Stimulated activated naive CD8-positive, alpha-beta T cell treated with anti-CD3 and anti-CD28 coated beads, Interleukin-15, Interleukin-2, amounts not matched to agents 100 U/mL and 50 U/mL, for 24 hours (primary cell): ENCODE measurements around the gene CSTPP1.
"Not testable (repeated sequence)": the region's sequence is repeated elsewhere in the genome, so short reads cannot be mapped to it uniquely, and the experiment has no call there.

Source experiments
- ATAC-seq: fragments of 150-1000 bp; cut with Tn5 transposase; one replicate; pipeline ENCODE4 v1.10.0; 2021
- DNase-seq: peaks from one replicate; pipeline ENCODE4 v3.0.0; 2021

Gene CSTPP1

DNA sequence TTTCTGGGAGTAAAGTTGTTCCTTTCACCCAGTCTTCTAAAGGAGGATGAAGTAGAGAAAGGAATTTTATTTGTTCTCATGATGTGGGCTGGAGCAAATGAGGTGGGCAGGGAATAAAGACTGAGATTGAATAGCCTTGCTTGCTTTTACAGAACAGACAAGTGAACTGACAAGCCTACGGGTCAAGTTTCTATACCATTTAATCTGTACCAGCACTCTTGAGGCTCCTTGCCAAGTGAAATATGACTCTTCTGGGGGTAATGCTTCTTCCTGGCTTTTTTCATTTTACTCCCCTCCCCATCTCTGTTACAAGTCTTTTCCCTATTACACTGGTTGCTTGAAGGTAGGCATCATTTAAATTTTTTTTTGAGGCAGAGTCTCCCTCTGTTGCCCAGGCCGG lies 54.8 kb downstream of the CSTPP1 start:
- DNase-seq (no peak), ATAC-seq (no peak)

DNA sequence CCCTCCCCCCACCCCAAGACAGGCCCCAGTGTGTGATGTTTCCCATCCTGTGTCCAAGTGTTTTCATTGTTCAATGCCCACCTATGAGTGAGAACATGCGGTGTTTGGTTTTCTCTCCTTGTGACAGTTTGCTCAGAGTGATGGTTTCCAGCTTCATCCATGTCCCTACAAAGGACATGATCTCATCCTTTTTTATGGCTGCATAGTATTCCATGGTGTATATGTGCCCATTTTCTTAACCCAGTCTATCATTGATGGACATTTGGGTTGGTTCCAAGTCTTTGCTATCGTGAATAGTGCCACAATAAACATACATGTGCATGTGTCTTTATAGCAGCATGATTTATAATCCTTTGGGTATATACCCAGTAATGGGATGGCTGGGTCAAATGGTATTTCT lies 55.8 kb downstream of the CSTPP1 start:
- ATAC-seq, DNase-seq: not testable (repeated sequence)

DNA sequence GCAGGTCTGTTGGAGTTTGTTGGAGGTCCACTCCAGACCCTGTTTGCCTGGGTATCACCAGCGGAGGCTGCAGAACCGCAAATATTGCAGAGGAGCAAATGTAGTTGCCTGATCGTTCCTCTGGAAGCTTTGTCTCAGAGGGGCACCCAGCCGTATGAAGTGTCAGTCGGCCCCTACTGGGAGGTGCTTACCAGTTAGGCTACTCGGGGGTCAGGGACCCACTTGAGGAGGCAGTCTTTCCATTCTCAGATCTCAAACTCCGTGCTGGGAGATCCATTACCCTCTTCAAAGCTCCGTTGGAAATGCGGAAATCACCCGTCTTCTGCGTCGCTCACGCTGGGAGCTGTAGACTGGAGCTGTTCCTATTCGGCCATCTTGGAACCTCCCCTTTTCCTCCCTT lies 61.2 kb downstream of the CSTPP1 start:
- ATAC-seq, DNase-seq: not testable (repeated sequence)

DNA sequence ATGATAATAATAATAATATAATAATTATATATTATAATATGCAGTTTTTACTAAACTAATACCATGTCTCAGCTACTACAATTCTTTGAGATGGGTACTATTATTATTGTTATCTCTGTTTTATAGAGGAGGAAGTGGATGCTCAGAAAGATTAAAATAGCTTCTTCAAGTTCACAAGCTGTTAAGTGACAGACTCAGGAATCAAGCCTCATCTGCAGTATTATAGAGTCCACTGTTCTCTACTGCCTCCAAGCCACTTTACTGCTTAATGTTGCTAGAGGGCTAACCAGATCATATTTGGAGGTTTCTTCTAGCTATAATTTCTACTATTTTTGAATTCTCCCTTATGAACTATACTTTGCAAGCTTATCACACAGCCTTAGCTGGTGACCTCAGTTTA lies 62.7 kb downstream of the CSTPP1 start:
- ATAC-seq (no peak), DNase-seq (no peak)

DNA sequence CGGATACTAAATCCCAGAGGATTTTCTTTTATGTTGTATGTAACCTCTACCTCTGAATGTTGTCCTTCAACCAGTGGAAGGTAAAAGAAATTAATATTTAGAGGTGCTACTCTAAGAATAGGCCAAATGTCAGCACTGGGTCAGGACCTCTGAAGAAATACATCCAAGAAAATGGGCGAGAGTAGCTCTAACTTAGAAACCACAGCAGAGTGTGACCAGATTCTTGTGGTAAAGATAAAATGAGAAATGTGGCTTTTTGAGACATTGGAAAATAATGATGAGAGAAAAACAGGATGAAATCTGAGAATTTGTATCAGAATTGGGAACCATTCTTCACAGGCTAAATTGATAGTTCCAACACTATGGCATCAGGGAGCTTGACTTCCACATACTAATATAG lies 63.5 kb downstream of the CSTPP1 start:
- DNase-seq (no peak), ATAC-seq (no peak)

DNA sequence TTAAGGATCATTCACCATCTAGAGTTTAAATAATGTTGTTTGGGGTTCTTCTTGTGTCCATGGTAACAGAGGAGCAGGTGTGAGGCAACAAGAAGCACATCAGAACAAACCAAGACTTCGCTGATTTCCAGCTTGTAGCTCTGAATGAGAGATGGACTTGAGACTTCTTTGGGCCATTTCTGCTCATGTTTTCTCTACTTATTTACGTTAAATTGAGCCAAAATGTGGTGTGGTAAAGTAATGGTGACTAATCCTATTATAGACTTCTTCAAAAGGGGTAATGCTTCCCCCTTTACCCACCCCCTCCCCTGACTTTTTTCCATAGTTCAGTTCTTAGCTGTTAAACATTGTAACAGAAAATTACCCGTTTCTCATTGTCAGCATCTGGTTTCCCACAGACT lies 65.2 kb downstream of the CSTPP1 start:
- peak; percentile 25 for ATAC-seq

DNA sequence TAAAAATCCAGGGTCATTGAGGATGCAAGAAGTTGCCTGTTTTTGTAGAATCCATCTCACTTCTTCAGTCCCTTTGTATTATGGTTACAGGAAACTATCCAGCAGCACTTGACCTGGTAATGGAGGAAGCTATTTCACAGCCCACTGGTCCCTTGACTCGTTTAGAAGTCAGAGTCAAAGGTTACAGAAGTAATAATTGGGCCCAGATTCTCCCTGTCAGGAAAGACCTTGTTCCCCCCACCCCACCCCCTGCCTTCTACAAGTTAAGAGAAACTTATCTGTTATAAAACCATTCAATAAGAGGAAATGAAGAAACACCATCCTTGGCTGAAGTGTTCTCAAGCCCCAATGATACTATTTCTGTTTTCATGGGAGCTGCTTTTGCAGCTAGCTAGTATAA lies 65.8 kb downstream of the CSTPP1 start:
- no peak for DNase-seq
- ATAC-seq, result no peak

More for the DNA sequence above, 65.2 kb downstream of the CSTPP1 start:
- DNase-seq, result no peak

DNA sequence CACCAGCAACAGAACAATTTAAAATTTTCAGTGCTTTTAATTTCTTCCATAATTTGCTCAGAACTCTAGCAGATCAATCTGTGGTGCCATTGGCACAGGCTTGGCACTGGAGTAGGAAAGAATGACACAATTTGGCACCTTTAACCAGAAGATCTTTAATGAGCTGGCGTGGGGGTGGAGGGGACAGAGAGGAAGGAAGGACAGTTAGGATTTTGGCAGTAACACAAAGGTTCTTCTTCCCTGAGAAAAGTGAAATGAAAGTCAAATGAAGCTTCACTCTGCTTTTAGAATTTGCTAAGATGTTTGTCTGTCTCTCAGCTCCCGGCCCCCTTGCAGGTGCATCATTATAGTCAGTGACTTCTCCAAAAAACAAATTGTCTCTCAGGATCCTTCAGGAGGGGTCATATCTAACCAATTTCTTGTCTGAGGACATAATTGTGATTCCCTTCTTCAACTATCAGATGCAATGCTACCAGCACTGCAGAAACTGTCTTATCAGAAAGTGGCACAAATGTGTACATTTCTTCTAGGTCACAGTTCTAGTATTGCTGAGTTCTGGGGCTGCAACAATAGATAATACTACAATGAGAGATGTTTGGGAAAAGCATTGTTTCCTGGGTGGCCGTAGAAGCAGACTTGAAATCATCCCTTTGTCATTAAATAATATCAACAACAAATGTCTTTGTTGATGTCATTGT lies 66.8 kb downstream of the CSTPP1 start:
- ATAC-seq (peak; percentile 78), DNase-seq (peak; percentile 46)

DNA sequence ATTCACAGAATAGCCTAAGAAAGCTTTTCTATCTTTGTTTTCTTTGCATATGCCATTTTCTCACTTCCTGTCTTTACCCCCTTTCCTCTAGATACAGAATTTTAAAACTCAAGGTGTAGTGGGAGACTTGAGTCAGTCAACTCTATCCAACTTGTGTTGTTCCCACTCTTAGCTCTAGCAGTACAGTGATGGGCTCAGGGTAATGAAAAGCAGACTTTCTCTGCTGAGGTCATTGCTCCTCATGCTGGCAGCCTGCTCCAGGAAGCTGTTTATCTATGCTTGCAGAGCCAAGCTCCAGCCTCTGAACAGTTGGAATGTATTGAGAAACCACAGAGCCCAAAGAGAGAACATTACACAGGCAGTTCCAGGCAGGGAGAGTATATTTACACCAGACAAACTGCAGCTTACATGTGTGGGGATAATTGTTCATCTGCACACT lies 68.1 kb downstream of the CSTPP1 start:
- peak; percentile 40 for ATAC-seq
- DNase-seq, result no peak

DNA sequence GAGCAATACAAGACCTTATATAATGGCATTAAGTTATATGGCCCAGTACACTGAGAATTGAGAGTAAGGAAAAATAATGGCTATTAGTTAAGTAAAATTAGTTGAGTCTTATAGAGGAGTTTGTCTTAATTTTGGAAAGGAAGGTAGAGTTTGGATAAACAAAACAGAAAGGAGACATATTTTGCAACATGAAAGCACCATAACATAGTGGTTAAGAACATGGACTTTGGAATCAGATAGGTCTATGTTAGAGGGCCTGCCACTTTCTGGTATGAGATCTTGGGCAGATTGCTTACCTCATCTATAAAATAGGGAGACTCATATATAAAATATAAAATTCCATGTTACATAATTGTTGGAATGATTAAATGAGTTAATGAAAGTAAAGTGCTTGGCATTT lies 68.9 kb downstream of the CSTPP1 start:
- DNase-seq, result no peak
- no peak for ATAC-seq

DNA sequence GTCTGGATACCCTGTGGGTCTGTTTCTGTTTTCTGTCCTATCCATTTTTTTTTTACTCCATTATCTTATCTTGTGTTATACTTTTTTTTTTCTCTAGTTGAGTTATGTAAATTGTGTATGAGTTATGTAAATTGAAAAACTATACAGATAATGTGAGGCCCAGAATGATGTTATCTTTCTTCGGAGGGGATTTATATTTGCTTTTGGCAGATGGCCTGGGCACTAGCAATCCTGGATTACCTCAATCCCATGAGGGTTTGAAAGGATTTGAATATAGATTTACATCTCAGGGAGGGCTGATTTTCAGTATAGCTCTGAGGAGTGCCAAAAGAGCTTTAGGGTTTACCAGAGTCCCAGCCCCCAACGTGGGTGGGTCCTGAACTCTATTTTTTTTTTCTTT lies 71.0 kb downstream of the CSTPP1 start:
- DNase-seq, result no peak
- ATAC-seq, result no peak

DNA sequence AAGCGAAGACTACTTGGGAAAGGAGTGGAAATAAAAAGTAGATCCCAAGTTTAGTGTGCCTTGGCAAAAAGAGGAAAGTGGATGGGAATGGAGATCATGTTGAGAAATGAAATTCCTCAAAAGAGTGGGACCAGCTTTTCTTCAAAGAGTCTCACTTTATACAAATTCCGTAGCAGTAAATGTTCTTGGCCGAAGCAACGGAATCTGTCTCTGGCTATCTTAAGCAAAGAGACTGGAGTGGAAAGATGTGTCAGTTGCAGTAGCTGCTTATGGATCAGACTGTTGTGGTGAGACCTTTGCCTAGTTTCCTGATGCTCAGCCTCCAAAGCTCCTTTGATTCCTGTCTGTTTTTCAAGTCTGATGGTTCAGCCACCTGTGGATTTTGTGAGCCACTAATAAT lies 73.6 kb downstream of the CSTPP1 start:
- ATAC-seq (no peak), DNase-seq (no peak)

DNA sequence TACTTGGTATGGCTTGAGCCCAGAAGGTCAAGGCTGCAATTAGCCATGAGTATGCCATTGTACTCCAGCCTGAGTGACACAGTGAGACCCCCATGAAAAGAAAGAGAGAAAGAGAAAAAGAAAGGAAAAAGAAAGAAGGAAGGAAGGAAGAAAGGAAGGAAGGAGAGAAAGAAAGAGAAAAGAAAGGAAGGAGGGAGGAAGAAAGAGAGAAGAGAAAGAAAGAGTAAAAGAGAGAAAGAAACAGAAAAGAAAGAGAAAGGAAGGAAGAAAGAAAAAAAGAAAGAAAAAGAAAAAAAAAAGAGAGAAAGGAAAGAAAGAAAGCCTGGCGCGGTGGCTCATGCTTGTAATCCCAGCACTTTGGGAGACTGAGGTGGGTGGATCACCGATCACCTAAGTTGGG lies 77.5 kb downstream of the CSTPP1 start:
- ATAC-seq, result no peak
- DNase-seq, result no peak

DNA sequence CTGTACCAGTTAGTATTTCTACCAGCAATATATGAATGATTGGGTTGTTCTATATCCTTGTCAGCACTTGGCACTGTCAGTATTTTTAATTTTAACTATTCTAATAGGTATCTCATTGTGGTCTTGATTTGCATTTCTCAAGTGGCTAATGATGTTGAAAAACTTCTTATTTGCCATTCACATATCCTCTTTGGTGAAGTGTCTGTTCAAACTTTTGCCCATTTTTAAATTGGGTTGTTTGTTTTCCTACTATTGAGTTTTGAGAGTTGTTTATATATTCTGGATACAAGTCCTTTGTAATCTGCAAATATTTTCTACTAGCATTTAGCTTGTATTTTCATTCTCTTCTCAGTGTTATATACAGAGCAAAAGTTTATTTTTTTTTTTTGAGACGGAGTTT lies 82.1 kb downstream of the CSTPP1 start:
- ATAC-seq (no peak), DNase-seq (no peak)

DNA sequence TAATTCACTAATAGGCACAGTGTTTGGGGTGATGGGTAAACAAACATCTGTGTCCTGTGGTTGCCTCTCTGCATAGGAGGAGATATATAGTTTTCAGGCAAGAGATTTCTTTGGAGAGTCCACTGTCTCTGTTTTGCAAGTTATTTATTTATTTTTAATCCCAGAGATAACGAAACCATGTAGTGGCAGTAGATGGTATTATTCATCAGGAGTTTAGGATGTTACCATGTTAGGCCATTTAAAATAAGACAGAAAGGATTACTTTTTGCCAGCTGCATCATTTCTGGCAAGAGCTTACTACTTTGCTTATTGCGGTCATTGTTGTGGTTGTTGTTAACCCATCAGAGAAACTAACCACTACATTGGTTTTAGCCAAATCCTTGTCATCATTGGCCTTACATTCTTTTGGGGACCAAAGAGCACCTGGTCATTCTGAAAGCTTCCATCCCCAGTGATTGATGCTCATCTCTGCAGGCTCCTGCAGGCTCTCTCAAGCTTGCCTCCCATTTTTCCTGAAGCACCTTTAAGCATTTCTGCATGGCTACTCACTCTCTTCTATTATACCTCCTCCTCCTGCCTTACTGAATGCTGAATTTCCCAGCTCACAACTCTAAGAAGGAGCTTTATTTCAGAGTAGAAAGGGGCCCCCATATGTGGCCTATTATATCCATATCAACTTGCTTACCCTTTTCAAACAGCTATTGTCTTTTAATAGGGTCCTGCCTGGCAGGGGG lies 84.4 kb downstream of the CSTPP1 start:
- DNase-seq, result no peak

DNA sequence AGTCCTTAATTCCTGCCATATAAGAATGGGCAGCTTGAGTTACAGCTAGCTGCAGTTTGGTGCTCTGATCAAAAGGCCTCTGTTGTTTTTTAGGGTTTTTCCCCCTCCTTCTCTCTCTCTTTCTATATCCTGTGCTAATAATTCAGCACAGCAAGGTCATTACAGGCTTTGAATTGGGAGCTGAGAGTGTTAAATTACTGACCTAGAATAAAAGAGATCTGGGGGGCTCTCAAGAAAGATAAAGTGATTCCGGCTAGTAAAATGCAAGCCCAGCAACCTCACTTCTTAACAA lies 84.9 kb downstream of the CSTPP1 start:
- DNase-seq (no peak), ATAC-seq (no peak)

More for the DNA sequence above, 84.4 kb downstream of the CSTPP1 start:
- ATAC-seq, result no peak

DNA sequence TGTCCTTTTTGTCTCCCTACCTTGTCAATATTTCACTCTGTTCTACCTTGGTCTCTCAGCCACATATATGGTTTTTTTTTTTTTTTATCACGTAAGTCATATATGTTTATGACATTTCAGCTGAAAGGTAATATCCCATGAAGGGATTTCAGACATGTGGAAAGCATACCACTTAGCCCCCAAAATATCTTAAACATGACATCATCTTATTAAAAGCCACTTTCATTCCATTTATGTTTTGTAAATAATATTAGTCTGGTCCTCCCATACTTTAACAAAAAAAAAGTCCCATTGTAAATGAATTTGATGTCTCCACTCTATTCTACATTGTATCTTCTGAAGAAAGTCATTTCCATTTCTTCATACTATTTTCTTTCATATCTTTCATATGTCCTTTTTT lies 85.4 kb downstream of the CSTPP1 start:
- ATAC-seq (no peak), DNase-seq (no peak)

DNA sequence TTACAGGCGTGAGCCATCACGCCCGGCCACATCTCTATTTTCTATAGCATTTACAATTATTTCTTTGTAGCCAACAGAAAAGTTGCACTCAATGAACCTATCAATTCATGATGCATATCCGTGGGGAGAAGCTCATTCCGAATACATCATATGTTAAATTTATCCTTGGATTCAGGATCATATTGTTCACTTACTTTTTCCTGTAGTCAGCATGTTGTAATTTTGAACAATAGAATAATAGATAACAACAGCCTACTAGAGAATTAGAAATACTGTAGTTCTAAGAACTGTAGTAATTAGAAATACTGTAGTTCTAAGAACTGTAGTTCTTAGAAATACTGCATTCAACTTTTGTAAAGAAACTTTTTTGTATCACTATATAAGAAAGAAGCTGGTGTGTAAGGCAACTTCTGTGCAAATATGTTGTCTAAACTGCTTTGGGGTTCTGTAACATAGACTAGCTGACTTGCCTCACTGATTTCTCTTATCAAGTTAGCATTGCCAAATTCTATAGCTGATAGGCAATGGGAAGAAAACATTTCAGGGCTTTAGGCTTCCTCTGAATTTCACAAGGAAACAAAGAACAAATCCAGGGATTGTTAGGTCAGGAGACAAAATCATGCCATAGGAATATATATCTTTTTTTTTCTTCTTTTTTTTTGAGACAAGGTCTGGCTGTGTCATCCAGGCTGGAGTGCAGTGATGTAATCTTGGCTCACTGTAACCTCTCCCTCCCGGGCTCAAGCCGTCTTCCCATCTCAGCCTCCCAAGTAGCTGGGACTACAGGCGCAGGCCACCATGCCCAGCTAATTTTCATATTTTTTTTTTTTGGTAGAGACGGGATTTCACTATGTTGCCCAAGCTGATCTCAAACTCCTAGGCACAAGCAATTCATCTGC lies 91.9 kb downstream of the CSTPP1 start:
- DNase-seq (no peak), ATAC-seq (no peak)

DNA sequence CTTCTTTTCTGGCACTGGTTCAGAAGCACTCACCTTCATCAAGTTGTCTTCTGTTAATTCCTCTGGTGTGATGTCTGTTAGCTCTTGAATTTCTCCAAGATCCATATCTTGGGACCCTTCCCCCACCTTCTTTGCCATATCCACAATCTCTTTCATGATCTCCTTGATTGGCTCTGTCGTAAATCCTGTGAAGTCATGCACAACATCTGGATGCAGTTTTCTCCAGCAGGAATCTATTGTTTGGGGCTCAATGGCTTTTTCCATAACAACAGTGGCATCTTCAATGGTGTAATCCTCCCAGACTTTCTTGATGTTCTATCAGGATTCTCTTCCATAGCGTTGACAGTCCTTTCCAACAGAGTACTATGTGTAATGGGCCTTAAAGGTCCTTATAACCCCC lies 96.9 kb downstream of the CSTPP1 start:
- DNase-seq, result no peak
- no peak for ATAC-seq

DNA sequence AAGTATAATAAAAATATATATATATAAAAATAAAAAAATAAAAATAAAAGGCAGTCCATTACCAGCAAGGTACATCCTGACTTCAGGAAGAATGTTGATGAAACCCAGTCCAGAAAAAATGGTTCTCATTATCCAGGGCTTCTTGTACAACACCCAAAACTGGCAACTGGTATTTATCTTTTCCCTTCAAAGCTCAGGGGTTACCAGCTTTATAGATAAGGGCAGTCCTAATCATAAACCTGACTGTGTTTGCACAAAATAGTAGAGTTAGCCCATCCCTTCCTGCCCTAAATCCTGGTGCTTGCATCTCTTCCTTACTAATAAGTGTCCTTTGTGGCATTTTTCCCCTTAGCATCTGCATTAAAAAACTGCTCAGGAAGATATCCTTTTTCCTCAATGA lies 97.5 kb downstream of the CSTPP1 start:
- DNase-seq (no peak), ATAC-seq (no peak)

DNA sequence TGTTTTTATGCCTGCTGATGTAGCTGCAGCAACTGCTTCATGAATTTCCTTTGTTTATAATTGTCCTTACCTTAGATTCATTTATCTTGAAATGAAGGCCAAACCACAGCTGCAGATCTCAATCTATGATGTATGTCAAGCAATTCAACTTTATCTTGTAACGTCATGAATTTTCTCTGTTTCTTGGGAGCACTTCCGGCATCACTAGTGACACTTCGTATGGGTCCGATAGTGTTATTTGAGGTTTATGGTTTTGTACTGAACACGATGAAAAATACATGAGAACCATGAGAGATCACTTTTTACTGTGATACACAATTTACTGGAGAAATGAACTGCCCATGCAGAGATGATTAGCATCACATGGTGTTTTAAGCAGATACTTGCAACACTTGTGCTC lies 98.5 kb downstream of the CSTPP1 start:
- no peak for DNase-seq
- no peak for ATAC-seq

DNA sequence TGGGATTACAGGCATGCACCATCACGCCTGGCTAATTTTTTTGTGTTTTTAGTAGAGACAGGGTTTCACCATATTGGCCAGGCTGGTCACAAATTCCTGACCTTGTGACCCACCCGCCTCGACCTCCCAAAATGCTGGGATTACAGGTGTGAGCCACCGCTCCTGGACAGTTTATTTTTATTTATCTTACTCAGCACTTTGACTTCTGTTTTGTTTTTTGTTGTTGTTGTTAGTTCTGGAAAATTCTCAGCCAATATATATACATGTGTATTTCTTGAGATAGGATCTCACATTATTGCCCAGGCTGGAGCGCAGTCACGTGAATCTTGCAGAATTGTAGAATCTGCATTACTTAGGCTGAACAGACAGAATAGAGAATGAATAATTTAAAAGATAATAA lies 107.6 kb downstream of the CSTPP1 start:
- DNase-seq (no peak), ATAC-seq (no peak)

DNA sequence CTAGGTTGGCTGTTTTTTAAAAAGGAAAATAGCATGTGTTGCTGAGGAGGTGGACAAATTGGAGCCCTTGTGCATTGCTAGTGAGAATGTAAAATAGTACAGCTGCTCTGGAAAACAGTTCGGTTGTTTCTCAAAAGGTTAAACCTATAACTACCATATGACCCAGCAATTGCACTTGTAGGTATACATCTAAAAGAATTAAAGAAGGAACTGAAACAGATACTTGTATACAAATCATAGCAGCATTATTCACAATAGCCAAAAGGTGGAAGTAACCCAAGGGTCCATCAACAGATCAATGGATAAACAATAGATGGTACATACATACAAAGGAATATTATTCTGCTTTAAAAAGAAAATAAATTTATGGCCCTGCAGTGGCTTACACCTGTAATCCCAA lies 111.4 kb downstream of the CSTPP1 start:
- DNase-seq (no peak), ATAC-seq (no peak)
